Endodermal cell (in vitro differentiated cells): Measurements from ENCODE around the gene NIPAL3. TPM values are rescaled to one million over a fixed set of nuclear protein-coding genes. Genes with fewer than 3 reads are reported as not detected.
"Not testable (repeated sequence)": the region's sequence is repeated elsewhere in the genome, so short reads cannot be mapped to it uniquely, and the experiment has no call there.

Experiments used
- DNase-seq: peaks from one replicate; pipeline ENCODE4 v3.0.0-alpha.2; 2017
- H3K27ac ChIP-seq: 2 replicates; pipeline ENCODE4 v1.5.1; 2013; ENCODE audit warnings: mild to moderate bottlenecking, low read depth, low read length, moderate library complexity
- H3K27me3 ChIP-seq: 2 replicates; pipeline ENCODE4 v1.6.1; 2013; ENCODE audit warnings: mild to moderate bottlenecking, low read length, moderate library complexity; ENCODE audit not compliant: insufficient read depth, control insufficient read depth, poor library complexity, severe bottlenecking
- H3K36me3 ChIP-seq: 2 replicates; pipeline ENCODE4 v1.7.0; 2013; ENCODE audit warnings: mild to moderate bottlenecking, low read length, moderate library complexity; ENCODE audit not compliant: control insufficient read depth, insufficient read depth
- H3K4me1 ChIP-seq: one replicate; pipeline ENCODE4 v1.7.0; 2013; ENCODE audit warnings: low read length; ENCODE audit not compliant: control insufficient read depth, insufficient read depth
- H3K4me3 ChIP-seq: 2 replicates; pipeline ENCODE4 v1.5.1; 2013; ENCODE audit warnings: mild to moderate bottlenecking, low read length, moderate library complexity
- H3K9ac ChIP-seq: 2 replicates; pipeline ENCODE4 v1.6.1; 2013; ENCODE audit warnings: mild to moderate bottlenecking, low read length, moderate library complexity; ENCODE audit not compliant: poor library complexity, severe bottlenecking; ENCODE audit errors: extremely low read depth
- H3K9me3 ChIP-seq: 2 replicates; pipeline ENCODE4 v1.6.1; 2013; ENCODE audit warnings: mild to moderate bottlenecking, low read length, moderate library complexity; ENCODE audit not compliant: control insufficient read depth
- H3K27ac Mint-ChIP-seq: 2 replicates; pipeline ENCODE4 v1.8.0; 2020; ENCODE audit warnings: mixed read lengths
- H3K27me3 Mint-ChIP-seq: 2 replicates; pipeline ENCODE4 v1.8.0; 2021; ENCODE audit warnings: mild to moderate bottlenecking, mixed read lengths; ENCODE audit not compliant: insufficient read depth
- H3K36me3 Mint-ChIP-seq: 2 replicates; pipeline ENCODE4 v1.8.0; 2020; ENCODE audit warnings: low read depth, mixed read lengths
- H3K4me1 Mint-ChIP-seq: 2 replicates; pipeline ENCODE4 v1.8.0; 2020; ENCODE audit warnings: mixed read lengths
- H3K4me3 Mint-ChIP-seq: 2 replicates; pipeline ENCODE4 v1.8.0; 2020; ENCODE audit warnings: mild to moderate bottlenecking, moderate library complexity, mixed read lengths
- H3K9me3 Mint-ChIP-seq: 2 replicates; pipeline ENCODE4 v1.8.0; 2020; ENCODE audit warnings: mild to moderate bottlenecking, mixed read lengths
- WGBS, 2 experiments: methylation state at CpG; one replicate each; pipeline versions ENCODE4 v1.1.5 to v1.1.7; 2013; ENCODE audit warnings: missing lambda C conversion rate in 2 of 2, mixed read lengths in 1 of 2; ENCODE audit not compliant: insufficient coverage in 1 of 2, insufficient read length in 1 of 2; 5-methylcytosine and 5-hydroxymethylcytosine counted together
- total RNA-seq, 2 donors: library from RNA; stranded (reverse); fragmentation: NEBNext Ultra II Directional in 1 of 2; extraction: Animal tissue kit (Norgen Biotek cat#: 25700) in 1 of 2; gene quantifications; 2 replicates in 1 of 2; 3 replicates in 1 of 2; pipeline ENCODE4 v1.2.1, GENCODE V29; 2021
- TF ChIP-seq, protein P1 (sequence below): fragments of 200-600 bp; sonication (generic); conservative IDR thresholded peaks from 2 replicates; pipeline ENCODE4 v1.5.0; 2021; ENCODE audit warnings: antibody characterized with exemption, mild to moderate bottlenecking

NIPAL3 gene
- total RNA-seq, 2 donors from 2014 or later = 4.7 to 5.5 TPM

DNA sequence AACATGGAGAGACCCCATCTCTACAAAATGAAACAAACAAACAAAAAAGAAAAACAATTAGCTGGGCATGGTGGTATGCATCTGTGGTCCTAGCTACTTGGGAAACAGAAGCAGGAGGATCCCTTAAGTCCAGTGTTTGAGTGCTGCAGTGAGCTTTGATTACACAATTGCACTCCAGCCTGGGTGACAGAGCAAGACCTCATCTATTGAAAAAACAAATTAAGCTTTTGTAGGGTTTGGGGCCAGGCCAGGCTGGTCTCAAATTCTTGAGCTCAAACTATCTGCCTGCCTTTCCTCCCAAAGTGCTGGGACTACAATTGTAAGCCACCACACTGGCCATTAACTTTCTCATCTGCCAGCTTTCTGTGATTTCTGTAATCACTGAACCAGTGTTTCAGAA lies 27.2 kb downstream of the NIPAL3 start:
- H3K27ac ChIP-seq = no peak overlapping the region
- Mint-ChIP-seq H3K4me1 (peaks cover 15% of the 10 kb centered on the region), H3K9me3 (no peaks in the 10 kb centered on the region), H3K36me3 (no peaks in the 10 kb centered on the region), H3K27me3 (peaks cover 4% of the 10 kb centered on the region), H3K27ac (no peak overlapping the region), H3K4me3 (no peak overlapping the region)
- TF ChIP-seq, protein P1, sequence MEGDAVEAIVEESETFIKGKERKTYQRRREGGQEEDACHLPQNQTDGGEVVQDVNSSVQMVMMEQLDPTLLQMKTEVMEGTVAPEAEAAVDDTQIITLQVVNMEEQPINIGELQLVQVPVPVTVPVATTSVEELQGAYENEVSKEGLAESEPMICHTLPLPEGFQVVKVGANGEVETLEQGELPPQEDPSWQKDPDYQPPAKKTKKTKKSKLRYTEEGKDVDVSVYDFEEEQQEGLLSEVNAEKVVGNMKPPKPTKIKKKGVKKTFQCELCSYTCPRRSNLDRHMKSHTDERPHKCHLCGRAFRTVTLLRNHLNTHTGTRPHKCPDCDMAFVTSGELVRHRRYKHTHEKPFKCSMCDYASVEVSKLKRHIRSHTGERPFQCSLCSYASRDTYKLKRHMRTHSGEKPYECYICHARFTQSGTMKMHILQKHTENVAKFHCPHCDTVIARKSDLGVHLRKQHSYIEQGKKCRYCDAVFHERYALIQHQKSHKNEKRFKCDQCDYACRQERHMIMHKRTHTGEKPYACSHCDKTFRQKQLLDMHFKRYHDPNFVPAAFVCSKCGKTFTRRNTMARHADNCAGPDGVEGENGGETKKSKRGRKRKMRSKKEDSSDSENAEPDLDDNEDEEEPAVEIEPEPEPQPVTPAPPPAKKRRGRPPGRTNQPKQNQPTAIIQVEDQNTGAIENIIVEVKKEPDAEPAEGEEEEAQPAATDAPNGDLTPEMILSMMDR = no peak
- H3K4me1 ChIP-seq = no peaks in the 10 kb centered on the region
- H3K9me3 ChIP-seq = no peaks in the 10 kb centered on the region
- no peak overlapping the region for H3K9ac ChIP-seq
- H3K4me3 ChIP-seq = no peak overlapping the region
- H3K36me3 ChIP-seq = no peaks in the 10 kb centered on the region
- no peaks in the 10 kb centered on the region for H3K27me3 ChIP-seq
- DNase-seq = no peak

- Histone ChIP-seq H3K4me1 (no peaks in the 10 kb centered on the region), H3K36me3 (no peaks in the 10 kb centered on the region), H3K9me3 (no peaks in the 10 kb centered on the region), H3K9ac (no peak overlapping the region), H3K4me3 (no peak overlapping the region), H3K27me3 (no peaks in the 10 kb centered on the region), H3K27ac (no peak overlapping the region)
- Mint-ChIP-seq H3K36me3 (no peaks in the 10 kb centered on the region), H3K27me3 (peaks cover under 1% of the 10 kb centered on the region), H3K4me3 (no peak overlapping the region), H3K4me1 (peaks cover 13% of the 10 kb centered on the region), H3K27ac (no peak overlapping the region), H3K9me3 (no peaks in the 10 kb centered on the region)
- peak; percentile 39 for DNase-seq
- TF ChIP-seq, protein P1 = no peak
- WGBS, 2 experiments = 62 to 64% methylated on average over 2 of the region's 2 CpGs
These were observed 27.6 kb downstream of the NIPAL3 start for GRCh38 chr1:24443241-24443656.

DNA sequence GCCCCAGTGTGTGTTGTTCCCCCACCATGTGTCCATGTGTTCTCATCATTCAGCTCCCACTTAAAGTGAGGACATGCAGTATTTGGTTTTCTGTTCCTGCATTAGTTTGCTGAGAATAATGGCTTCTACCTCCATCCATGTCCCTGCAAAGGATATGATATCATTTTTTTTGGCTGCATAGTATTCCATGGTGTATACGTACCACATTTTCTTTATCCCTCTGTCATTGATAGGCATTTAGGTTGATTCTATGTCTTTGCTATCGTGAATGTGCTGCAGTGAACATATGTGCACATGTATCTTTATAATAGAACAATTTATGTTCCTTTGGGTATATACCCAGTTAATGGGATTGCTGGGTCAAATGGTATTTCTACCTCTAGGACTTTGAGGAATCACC lies 30.8 kb downstream of the NIPAL3 start:
- not testable (repeated sequence) for H3K27me3 ChIP-seq, H3K4me1 Mint-ChIP-seq, H3K4me3 ChIP-seq, H3K4me3 Mint-ChIP-seq, H3K36me3 Mint-ChIP-seq, H3K9ac ChIP-seq, H3K9me3 Mint-ChIP-seq, H3K36me3 ChIP-seq, H3K9me3 ChIP-seq, H3K27me3 Mint-ChIP-seq, H3K27ac ChIP-seq, H3K4me1 ChIP-seq, DNase-seq, H3K27ac Mint-ChIP-seq
- 90 to 92% methylated on average over 2 of the region's 2 CpGs for WGBS, 2 experiments

DNA sequence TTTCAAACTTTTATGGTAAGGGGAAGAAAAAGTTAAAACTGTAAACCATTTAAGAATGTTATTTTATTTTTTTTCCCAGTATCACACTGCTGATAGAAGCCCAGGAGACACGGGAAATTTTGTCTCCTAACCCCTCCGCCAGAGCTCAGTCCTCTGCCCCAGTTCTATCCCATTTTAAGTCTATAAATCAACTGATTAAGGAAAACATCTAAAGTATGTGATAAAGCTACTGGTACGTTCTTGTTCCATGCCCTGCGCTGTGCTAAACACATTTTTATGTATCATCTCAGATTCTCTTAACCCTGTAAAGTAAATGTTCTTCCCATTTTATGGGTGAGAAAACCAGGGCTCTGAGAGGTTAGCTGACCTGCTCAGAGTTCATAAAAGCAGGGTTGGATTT lies 34.7 kb downstream of the NIPAL3 start:
- Histone ChIP-seq H3K27ac (no peak overlapping the region), H3K27me3 (no peaks in the 10 kb centered on the region), H3K4me3 (no peak overlapping the region), H3K36me3 (no peaks in the 10 kb centered on the region), H3K9me3 (no peaks in the 10 kb centered on the region), H3K4me1 (no peaks in the 10 kb centered on the region), H3K9ac (no peak overlapping the region)
- Mint-ChIP-seq H3K4me1 (no peaks in the 10 kb centered on the region), H3K36me3 (no peaks in the 10 kb centered on the region), H3K27ac (no peak overlapping the region), H3K4me3 (no peak overlapping the region), H3K9me3 (no peaks in the 10 kb centered on the region), H3K27me3 (no peaks in the 10 kb centered on the region)
- WGBS, 2 experiments = 94 to 100% methylated on average over 1 to 4 of the region's 4 CpGs
- TF ChIP-seq, protein P1 = no peak
- no peak for DNase-seq
